Measurements from ENCODE around the gene HKDC1. TPM values are rescaled to one million over a fixed set of nuclear protein-coding genes. Genes with fewer than 3 reads are reported as not detected.

HKDC1 gene
- total RNA-seq, 1 donor from 2014 or later = not detected

GRCh38 chr10:69211104-69211503 lies 9.0 kb upstream of the HKDC1 start:
- intact Hi-C loops (cut with micrococcal nuclease) = no loop called here
- Histone ChIP-seq H3K27ac (replicated peaks) (no peak overlapping the region), H3K36me3 (peaks cover 36% of the 10 kb centered on the region), H3K27me3 (ENCODE audit: low read depth) (no peaks in the 10 kb centered on the region), H3K9me3 (replicated peaks) (peaks cover 6% of the 10 kb centered on the region), H3K4me3 (no peak overlapping the region), H3K4me1 (no peaks in the 10 kb centered on the region)
- TF ChIP-seq, protein P1, sequence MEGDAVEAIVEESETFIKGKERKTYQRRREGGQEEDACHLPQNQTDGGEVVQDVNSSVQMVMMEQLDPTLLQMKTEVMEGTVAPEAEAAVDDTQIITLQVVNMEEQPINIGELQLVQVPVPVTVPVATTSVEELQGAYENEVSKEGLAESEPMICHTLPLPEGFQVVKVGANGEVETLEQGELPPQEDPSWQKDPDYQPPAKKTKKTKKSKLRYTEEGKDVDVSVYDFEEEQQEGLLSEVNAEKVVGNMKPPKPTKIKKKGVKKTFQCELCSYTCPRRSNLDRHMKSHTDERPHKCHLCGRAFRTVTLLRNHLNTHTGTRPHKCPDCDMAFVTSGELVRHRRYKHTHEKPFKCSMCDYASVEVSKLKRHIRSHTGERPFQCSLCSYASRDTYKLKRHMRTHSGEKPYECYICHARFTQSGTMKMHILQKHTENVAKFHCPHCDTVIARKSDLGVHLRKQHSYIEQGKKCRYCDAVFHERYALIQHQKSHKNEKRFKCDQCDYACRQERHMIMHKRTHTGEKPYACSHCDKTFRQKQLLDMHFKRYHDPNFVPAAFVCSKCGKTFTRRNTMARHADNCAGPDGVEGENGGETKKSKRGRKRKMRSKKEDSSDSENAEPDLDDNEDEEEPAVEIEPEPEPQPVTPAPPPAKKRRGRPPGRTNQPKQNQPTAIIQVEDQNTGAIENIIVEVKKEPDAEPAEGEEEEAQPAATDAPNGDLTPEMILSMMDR (IDR thresholded peaks at IDR 0.05; ENCODE audit: borderline replicate concordance) = no peak
- no peak for DNase-seq

DNA sequence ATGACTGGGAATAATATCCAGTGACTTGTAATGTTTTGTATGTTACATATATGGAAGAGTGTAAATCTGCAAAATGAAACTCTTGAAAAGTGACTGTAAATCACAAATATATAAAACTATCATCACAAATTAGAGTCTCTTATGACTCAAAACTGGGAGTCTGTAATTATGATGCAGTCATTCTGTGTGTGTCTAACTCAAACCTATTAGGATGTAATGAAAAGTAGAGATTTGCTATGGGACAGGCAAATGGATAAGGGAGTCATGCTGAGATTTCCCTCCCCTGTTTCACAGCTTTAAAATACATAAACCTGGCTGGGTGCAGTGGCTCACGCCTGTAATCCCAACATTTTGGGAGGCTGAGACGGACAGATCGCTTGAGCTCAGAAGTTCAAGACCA lies 8.6 kb upstream of the HKDC1 start:
- no peak for DNase-seq
- no peak overlapping the region for H3K4me3 ChIP-seq
- intact Hi-C loops (cut with micrococcal nuclease) = no loop called here
- no peaks in the 10 kb centered on the region for H3K27me3 ChIP-seq (ENCODE audit: low read depth)
- peaks cover 6% of the 10 kb centered on the region for H3K9me3 ChIP-seq (replicated peaks)
- H3K4me1 ChIP-seq = no peaks in the 10 kb centered on the region
- TF ChIP-seq, protein P1 (IDR thresholded peaks at IDR 0.05; ENCODE audit: borderline replicate concordance) = no peak
- peaks cover 32% of the 10 kb centered on the region for H3K36me3 ChIP-seq
- no peak overlapping the region for H3K27ac ChIP-seq (replicated peaks)

- Histone ChIP-seq H3K9me3 (replicated peaks) (peaks cover 6% of the 10 kb centered on the region), H3K4me1 (no peaks in the 10 kb centered on the region), H3K36me3 (peaks cover 10% of the 10 kb centered on the region), H3K4me3 (no peak overlapping the region), H3K27ac (replicated peaks) (no peak overlapping the region), H3K27me3 (ENCODE audit: low read depth) (peaks cover 11% of the 10 kb centered on the region)
- no peak for DNase-seq
- intact Hi-C loops (cut with micrococcal nuclease) = no loop called here
- TF ChIP-seq, protein P1 (IDR thresholded peaks at IDR 0.05; ENCODE audit: borderline replicate concordance) = no peak
Observed at GRCh38 chr10:69213591-69214311, 6.4 kb upstream of the HKDC1 start.

- Histone ChIP-seq H3K4me3 (no peak overlapping the region), H3K9me3 (replicated peaks) (peaks cover 6% of the 10 kb centered on the region), H3K4me1 (no peaks in the 10 kb centered on the region), H3K36me3 (peaks cover under 1% of the 10 kb centered on the region), H3K27me3 (ENCODE audit: low read depth) (peaks cover 19% of the 10 kb centered on the region), H3K27ac (replicated peaks) (no peak overlapping the region)
- TF ChIP-seq, protein P1 (IDR thresholded peaks at IDR 0.05; ENCODE audit: borderline replicate concordance) = no peak
- intact Hi-C loops (cut with micrococcal nuclease) = no loop called here
- DNase-seq = no peak
Observed at GRCh38 chr10:69214666-69215131, 5.4 kb upstream of the HKDC1 start.

DNA sequence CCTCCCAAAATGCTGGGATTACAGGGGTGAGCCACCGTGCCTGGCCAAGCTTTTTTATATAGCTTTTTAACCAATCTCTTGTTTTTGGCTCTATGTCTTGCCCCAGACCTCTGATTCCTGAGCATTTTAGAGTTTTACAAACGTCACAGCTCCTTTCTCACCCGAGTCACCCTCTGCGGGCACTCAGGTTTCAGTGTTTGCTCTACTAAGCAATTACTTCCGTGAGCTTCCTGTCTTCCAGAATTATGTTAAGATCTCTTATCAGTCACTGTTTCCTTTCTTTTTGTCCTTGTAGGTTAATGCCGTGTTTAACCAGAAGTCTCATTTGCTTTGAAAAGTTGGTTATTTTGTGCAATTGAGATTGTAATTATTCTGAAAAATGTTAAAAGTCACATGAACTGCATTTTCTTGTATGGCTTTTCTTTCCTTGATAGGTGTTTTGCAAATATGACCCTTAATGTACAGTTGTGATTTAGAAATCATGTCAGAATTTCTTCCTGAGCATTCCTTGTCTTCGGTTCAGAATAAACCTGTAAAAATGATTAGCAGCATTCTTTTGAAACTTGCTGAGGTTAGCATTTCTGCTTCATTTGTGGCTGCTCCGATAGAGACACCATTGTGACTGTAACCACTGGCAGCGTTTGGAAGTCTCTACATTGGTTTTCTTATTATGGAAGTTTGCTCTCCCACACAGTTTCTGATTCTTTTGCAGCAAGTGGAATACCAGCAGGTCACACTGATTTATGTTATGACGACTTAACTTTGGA lies 4.5 kb upstream of the HKDC1 start:
- H3K27me3 ChIP-seq (ENCODE audit: low read depth) = peaks cover 27% of the 10 kb centered on the region
- no peak for DNase-seq
- H3K4me1 ChIP-seq = no peaks in the 10 kb centered on the region
- H3K9me3 ChIP-seq (replicated peaks) = peaks cover 6% of the 10 kb centered on the region
- H3K27ac ChIP-seq (replicated peaks) = no peak overlapping the region
- H3K36me3 ChIP-seq = no peaks in the 10 kb centered on the region
- intact Hi-C loops (cut with micrococcal nuclease) = no loop called here
- TF ChIP-seq, protein P1 (IDR thresholded peaks at IDR 0.05; ENCODE audit: borderline replicate concordance) = no peak
- no peak overlapping the region for H3K4me3 ChIP-seq

Measured in left ventricle myocardium inferior (tissue), 1 donor.